ENCODE results near the gene PRR7. TPM values are rescaled to one million over a fixed set of nuclear protein-coding genes. Genes with fewer than 3 reads are reported as not detected.

The PRR7 gene
- total RNA-seq, 1 donor from 2014 or later, result 1.7 TPM

- Histone ChIP-seq H3K4me1 (peaks cover 21% of the 10 kb centered on the region), H3K27ac (peak within 1 kb of the TSS; percentile 69), H3K4me3 (peak within 1 kb of the TSS; percentile 69), H3K9me3 (no peaks in the 10 kb centered on the region), H3K36me3 (no peaks in the 10 kb centered on the region), H3K27me3 (ENCODE audit: low read depth) (peaks cover 11% of the 10 kb centered on the region)
- TF ChIP-seq CTCF (IDR thresholded peaks at IDR 0.05), result no peak
- no peak for DNase-seq
- peak; percentile 65 to 80 for ATAC-seq
- intact Hi-C loops (cut with DNase I), result no loop called here
These were observed 26.9 kb downstream of the PRR7 start, which contains the start of gene DBN1 for GRCh38 chr5:177473443-177474001. Gene DBN1 (minus strand): TSS chr5:177473634. CDS start chr5:177473521, 113 bp downstream.

DNA sequence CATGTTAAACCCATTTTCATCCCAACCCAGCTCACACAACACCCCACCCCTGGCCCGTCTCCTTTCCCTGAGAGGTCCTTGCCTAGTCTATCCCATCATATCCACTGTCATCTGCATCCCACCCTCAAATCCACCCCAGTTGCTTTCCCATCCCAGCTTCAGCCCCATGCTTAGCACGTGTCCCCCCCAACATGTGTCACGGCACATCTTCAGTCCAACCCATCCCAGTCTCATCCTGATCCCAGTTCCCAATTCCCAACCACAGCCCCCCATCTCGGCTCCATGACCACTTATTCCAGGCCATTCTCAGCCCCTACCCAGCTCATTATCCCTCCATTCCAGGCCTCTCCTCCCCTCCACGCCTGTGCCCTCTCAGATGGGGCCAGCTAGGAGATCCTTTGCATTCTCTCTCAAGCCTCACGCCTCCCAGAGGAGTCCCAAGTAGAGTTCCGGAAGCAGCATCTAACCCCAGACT, 27.4 kb downstream of the PRR7 start:
- no peak overlapping the region for H3K4me3 ChIP-seq
- TF ChIP-seq CTCF (IDR thresholded peaks at IDR 0.05), result no peak
- peaks cover 11% of the 10 kb centered on the region for H3K27me3 ChIP-seq (ENCODE audit: low read depth)
- DNase-seq, result no peak
- intact Hi-C loops (cut with DNase I), result no loop called here
- H3K27ac ChIP-seq, result peak overlapping the region; percentile 4
- peaks cover 26% of the 10 kb centered on the region for H3K4me1 ChIP-seq
- no peak for ATAC-seq
- H3K36me3 ChIP-seq, result no peaks in the 10 kb centered on the region
- H3K9me3 ChIP-seq, result no peaks in the 10 kb centered on the region

DNA sequence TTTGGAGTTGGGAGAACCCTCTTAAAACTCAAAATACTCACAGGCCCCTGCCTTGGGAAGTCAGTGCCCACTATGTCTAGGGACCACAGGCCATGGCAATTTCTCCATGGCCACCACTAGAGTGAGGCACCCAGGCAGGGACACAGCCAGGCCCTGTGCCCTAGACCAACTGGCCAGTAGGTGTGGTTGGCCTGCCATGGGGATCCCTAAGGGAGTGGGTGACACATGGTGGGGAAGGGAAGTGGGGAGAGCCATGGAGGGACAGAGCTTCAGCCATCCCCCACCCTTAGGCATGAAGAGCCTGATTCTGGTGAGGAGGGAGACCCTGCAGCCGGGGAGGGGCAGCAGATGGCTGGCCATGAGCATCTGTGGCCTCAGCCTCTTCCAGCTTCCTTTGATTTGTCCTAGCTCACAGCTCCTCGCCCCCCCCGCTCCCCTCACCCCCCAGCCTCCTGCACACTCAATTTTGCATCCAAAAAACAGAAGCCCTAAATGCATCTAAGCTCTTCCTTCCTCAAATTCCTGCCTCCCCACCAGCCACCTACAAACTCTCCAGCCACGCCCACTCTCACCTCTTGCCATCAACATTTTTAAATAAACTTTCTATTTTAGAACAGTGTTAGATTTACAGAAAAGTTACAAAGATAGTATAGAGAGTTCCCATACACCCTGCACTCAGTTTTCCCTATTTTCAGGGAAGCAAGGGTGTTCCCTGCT, 28.4 kb downstream of the PRR7 start:
- Histone ChIP-seq H3K36me3 (no peaks in the 10 kb centered on the region), H3K27ac (peak overlapping the region; percentile 4), H3K4me3 (no peak overlapping the region), H3K4me1 (peaks cover 36% of the 10 kb centered on the region), H3K9me3 (no peaks in the 10 kb centered on the region), H3K27me3 (ENCODE audit: low read depth) (peaks cover 11% of the 10 kb centered on the region)
- DNase-seq (no peak), ATAC-seq (no peak)
- intact Hi-C loops (cut with DNase I), result no loop called here
- no peak for TF ChIP-seq CTCF (IDR thresholded peaks at IDR 0.05)

GRCh38 chr5:177475563-177476427, 29.2 kb downstream of the PRR7 start:
- no peaks in the 10 kb centered on the region for H3K36me3 ChIP-seq
- no peak overlapping the region for H3K4me3 ChIP-seq
- intact Hi-C loops (cut with DNase I), result no loop called here
- no peak overlapping the region for H3K27ac ChIP-seq
- TF ChIP-seq CTCF (IDR thresholded peaks at IDR 0.05), result no peak
- peaks cover 11% of the 10 kb centered on the region for H3K27me3 ChIP-seq (ENCODE audit: low read depth)
- DNase-seq (no peak), ATAC-seq (no peak)
- no peaks in the 10 kb centered on the region for H3K9me3 ChIP-seq
- H3K4me1 ChIP-seq, result peaks cover 39% of the 10 kb centered on the region

- ATAC-seq (no peak), DNase-seq (no peak)
- no peak for TF ChIP-seq CTCF (IDR thresholded peaks at IDR 0.05)
- H3K36me3 ChIP-seq, result no peaks in the 10 kb centered on the region
- peak overlapping the region; percentile 4 for H3K27ac ChIP-seq
- H3K27me3 ChIP-seq (ENCODE audit: low read depth), result peaks cover 11% of the 10 kb centered on the region
- peaks cover 35% of the 10 kb centered on the region for H3K4me1 ChIP-seq
- intact Hi-C loops (cut with DNase I), result no loop called here
- H3K9me3 ChIP-seq, result no peaks in the 10 kb centered on the region
- no peak overlapping the region for H3K4me3 ChIP-seq
These were observed 30.1 kb downstream of the PRR7 start for GRCh38 chr5:177476531-177477233.

Measured in lower lobe of right lung (tissue), 2 donors.